ENCODE measurements around the gene FXYD7. TPM values are rescaled to one million over a fixed set of nuclear protein-coding genes. Genes with fewer than 3 reads are reported as not detected.

Gene FXYD7
- total and polyA plus RNA-seq, 2 of the 4 experiments (the other 2 are of a cell fraction): 0.31 TPM; not detected in 1

- in situ Hi-C loops (cut with MboI; ENCODE audit: low sequenced_read_pairs): no loop called here
- DNase-seq: no peak
- no peaks in the 10 kb centered on the region for H3K4me1 ChIP-seq (ENCODE audit: control insufficient read depth, insufficient read depth, low read length)
- no peaks in the 10 kb centered on the region for H3K36me3 ChIP-seq (ENCODE audit: control insufficient read depth, insufficient read depth, low read length)
- no peak overlapping the region for H2BK5ac ChIP-seq (ENCODE audit: low read depth, low read length, poor library complexity, severe bottlenecking)
- no peak overlapping the region for H2AK5ac ChIP-seq (ENCODE audit: low read depth, low read length)
- H2AFZ ChIP-seq (replicated peaks; ENCODE audit: low read length, poor library complexity): no peak overlapping the region
- H3K9me1 ChIP-seq (ENCODE audit: insufficient read depth, low read length): no peaks in the 10 kb centered on the region
- CTCF ChIA-PET: no interaction called here
- H4K20me1 ChIP-seq (ENCODE audit: insufficient read depth, low read length): no peaks in the 10 kb centered on the region
- H2BK120ac ChIP-seq (ENCODE audit: low read depth, low read length): no peak overlapping the region
- BruUV-seq (replicated peaks): no TSS peak
- no peak overlapping the region for H4K8ac ChIP-seq (ENCODE audit: low read depth in 2 of 2, low read length in 2 of 2)
- no peak overlapping the region for H4K5ac ChIP-seq (ENCODE audit: low read depth, low read length)
- peaks cover 26% of the 10 kb centered on the region for H3K27me3 ChIP-seq (ENCODE audit: control insufficient read depth, insufficient read depth, low read length)
- 88% methylated on average over 4 of the region's 15 CpGs; no CpG with 5 or more reads in 1 of the 2 experiments for WGBS, 2 experiments (ENCODE audit: extremely low coverage in 2 of 2, insufficient read length in 1 of 2)
- dilution Hi-C loops (cut with HindIII; ENCODE audit: low sequenced_read_pairs, unreplicated experiment): no loop called here
- H3K18ac ChIP-seq (ENCODE audit: low read depth, low read length): no peak overlapping the region
- H3K4me2 ChIP-seq (ENCODE audit: low read depth, low read length): no peak overlapping the region
- H3K27ac ChIP-seq (ENCODE audit: insufficient read depth, low read length): no peak overlapping the region
- H3K4ac ChIP-seq (ENCODE audit: low read depth, low read length): no peak overlapping the region
- H3K79me1 ChIP-seq (ENCODE audit: low read depth in 1 of 2, low read length in 2 of 2): no peaks in the 10 kb centered on the region
- H3K56ac ChIP-seq (ENCODE audit: extremely low read depth, insufficient read depth, low read length): no peak overlapping the region
- no peak overlapping the region for H2BK15ac ChIP-seq (ENCODE audit: low read depth, low read length)
- H4K91ac ChIP-seq (ENCODE audit: insufficient read depth, low read depth, low read length): no peak overlapping the region
- TF ChIP-seq FOS (IDR thresholded peaks at IDR 0.05; ENCODE audit: low read depth, low read length): no peak
- TF ChIP-seq RAD21 (IDR thresholded peaks at IDR 0.05; ENCODE audit: low read length): no peak
- no peak for TF ChIP-seq ELK1 (IDR thresholded peaks at IDR 0.05; ENCODE audit: borderline replicate concordance, low read depth, low read length)
- TF ChIP-seq BHLHE40 (IDR thresholded peaks at IDR 0.05; ENCODE audit: low read depth, low read length): no peak
- TF ChIP-seq, protein P1, sequence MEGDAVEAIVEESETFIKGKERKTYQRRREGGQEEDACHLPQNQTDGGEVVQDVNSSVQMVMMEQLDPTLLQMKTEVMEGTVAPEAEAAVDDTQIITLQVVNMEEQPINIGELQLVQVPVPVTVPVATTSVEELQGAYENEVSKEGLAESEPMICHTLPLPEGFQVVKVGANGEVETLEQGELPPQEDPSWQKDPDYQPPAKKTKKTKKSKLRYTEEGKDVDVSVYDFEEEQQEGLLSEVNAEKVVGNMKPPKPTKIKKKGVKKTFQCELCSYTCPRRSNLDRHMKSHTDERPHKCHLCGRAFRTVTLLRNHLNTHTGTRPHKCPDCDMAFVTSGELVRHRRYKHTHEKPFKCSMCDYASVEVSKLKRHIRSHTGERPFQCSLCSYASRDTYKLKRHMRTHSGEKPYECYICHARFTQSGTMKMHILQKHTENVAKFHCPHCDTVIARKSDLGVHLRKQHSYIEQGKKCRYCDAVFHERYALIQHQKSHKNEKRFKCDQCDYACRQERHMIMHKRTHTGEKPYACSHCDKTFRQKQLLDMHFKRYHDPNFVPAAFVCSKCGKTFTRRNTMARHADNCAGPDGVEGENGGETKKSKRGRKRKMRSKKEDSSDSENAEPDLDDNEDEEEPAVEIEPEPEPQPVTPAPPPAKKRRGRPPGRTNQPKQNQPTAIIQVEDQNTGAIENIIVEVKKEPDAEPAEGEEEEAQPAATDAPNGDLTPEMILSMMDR (conservative IDR thresholded peaks at IDR 0.05; ENCODE audit: low read depth, low read length): no peak
- no peak for TF ChIP-seq NFE2L2 (IDR thresholded peaks at IDR 0.05; ENCODE audit: low read depth, low read length)
- TF ChIP-seq MXI1 (IDR thresholded peaks at IDR 0.05; ENCODE audit: borderline replicate concordance, low read depth, low read length): no peak
- TF ChIP-seq SMC3 (IDR thresholded peaks at IDR 0.05; ENCODE audit: low read depth, low read length): no peak
- TF ChIP-seq MAFK (IDR thresholded peaks at IDR 0.05; ENCODE audit: low read depth, low read length): no peak
- TF ChIP-seq MAZ (IDR thresholded peaks at IDR 0.05; ENCODE audit: borderline replicate concordance, low read depth, low read length): no peak
- no peak for TF ChIP-seq POLR2A (IDR thresholded peaks at IDR 0.05; ENCODE audit: low read depth, low read length)
- no peak for TF ChIP-seq CEBPB (IDR thresholded peaks at IDR 0.05; ENCODE audit: low read depth, low read length)
- H3K9me3 ChIP-seq (ENCODE audit: control insufficient read depth, insufficient read depth, low read length): no peaks in the 10 kb centered on the region
- no peak for ATAC-seq (ENCODE audit: low read depth)
- H3K4me3 ChIP-seq (ENCODE audit: insufficient read depth, low read depth, low read length): no peak overlapping the region
- intact Hi-C loops (cut with micrococcal nuclease): no loop called here
- POLR2A ChIA-PET (ENCODE audit: unreplicated experiment): no interaction called here
- no peak overlapping the region for H3K14ac ChIP-seq (replicated peaks; ENCODE audit: low read depth, low read length)
- H2AK9ac ChIP-seq (replicated peaks; ENCODE audit: low read depth, low read length, poor library complexity): no peak overlapping the region
- no peak overlapping the region for H3K23ac ChIP-seq (ENCODE audit: low read depth, low read length)
- no peak overlapping the region for H2BK20ac ChIP-seq (ENCODE audit: low read depth, low read length)
- no peak overlapping the region for H3K9ac ChIP-seq (ENCODE audit: low read depth, low read length)
Measured at GRCh38 chr19:35112995-35113688, 29.9 kb upstream of the FXYD7 start.
